GM12865 (cell line): ENCODE results near the gene MTA1.

Source experiments
- DNase-seq: peaks from one replicate; pipeline ENCODE4 v3.0.0; 2010; ENCODE audit warnings: low read depth
- H3K4me3 ChIP-seq: 2 replicates; pipeline ENCODE4 v1.5.1; 2011; ENCODE audit warnings: mild to moderate bottlenecking, low read depth, low read length, control low read depth
- TF ChIP-seq, protein P1 (sequence below): IDR thresholded peaks from 2 replicates; pipeline ENCODE4 v1.5.1; 2011; ENCODE audit warnings: low read length, control low read depth, low read depth, inconsistent platforms; ENCODE audit not compliant: insufficient read depth; ENCODE audit errors: missing control alignments

Gene MTA1

DNA sequence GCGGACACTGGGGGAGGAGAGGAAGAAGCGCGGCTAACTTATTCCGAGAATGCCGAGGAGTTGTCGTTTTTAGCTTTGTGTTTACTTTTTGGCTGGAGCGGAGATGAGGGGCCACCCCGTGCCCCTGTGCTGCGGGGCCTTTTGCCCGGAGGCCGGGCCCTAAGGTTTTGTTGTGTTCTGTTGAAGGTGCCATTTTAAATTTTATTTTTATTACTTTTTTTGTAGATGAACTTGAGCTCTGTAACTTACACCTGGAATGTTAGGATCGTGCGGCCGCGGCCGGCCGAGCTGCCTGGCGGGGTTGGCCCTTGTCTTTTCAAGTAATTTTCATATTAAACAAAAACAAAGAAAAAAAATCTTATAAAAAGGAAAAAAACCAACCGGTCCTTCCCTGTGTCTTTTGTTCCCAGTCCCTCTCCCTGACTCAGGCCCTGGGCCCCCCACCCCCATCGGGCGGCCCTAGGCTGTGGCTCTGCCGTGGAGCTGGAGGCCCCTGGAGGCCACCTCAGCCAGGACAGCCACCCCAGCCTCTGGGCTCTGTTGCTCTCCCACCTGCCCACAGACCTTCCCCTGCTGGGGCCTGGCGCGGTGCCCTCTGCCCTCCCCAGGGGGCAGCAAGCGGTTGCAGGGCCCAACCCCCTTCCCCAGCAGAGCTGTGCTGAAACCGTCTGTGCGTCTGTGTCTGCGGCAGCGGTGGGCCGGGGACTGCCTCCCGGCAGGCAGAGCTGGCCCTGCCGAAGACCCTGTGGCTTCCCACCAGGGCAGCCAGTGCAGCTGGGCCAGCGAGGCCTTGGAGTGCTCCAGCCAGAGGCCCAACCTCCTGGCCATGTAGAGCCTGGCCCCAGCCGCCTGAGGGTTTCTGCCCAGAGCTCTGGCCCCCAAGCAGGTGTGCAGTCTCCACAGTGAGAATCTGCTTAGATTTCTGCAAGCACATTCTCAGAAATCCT, 51.0 kb downstream of the MTA1 start:
- H3K4me3 ChIP-seq = no peak overlapping the region
- no peak for DNase-seq
- TF ChIP-seq, protein P1, sequence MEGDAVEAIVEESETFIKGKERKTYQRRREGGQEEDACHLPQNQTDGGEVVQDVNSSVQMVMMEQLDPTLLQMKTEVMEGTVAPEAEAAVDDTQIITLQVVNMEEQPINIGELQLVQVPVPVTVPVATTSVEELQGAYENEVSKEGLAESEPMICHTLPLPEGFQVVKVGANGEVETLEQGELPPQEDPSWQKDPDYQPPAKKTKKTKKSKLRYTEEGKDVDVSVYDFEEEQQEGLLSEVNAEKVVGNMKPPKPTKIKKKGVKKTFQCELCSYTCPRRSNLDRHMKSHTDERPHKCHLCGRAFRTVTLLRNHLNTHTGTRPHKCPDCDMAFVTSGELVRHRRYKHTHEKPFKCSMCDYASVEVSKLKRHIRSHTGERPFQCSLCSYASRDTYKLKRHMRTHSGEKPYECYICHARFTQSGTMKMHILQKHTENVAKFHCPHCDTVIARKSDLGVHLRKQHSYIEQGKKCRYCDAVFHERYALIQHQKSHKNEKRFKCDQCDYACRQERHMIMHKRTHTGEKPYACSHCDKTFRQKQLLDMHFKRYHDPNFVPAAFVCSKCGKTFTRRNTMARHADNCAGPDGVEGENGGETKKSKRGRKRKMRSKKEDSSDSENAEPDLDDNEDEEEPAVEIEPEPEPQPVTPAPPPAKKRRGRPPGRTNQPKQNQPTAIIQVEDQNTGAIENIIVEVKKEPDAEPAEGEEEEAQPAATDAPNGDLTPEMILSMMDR = no peak

DNA sequence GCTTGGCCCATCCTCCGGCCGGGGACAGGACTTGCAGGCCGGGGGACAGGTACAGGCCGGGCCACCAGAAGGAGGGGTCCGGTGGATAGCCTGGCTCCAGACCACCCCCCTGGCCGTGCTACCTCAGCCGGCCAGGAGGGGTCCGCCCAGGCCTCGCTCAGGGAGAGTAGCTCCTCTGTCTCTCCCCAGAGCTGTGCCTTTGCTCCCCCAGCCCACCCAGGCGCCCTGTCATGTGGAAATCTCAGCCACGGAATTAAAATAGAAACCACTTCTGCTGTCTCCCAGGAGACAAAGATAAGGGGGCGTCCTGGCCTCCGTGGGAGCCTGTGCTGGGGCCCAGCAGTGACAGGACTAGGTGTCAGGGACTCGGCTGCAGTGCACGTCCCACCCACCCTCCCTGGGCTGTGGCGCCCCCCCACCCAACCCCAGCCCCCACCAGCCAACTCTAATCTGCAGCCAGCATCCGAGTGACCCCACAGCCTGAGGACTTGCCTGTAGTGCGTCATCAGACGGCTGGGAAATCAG, 51.7 kb downstream of the MTA1 start:
- H3K4me3 ChIP-seq = no peak overlapping the region
- DNase-seq = no peak
- TF ChIP-seq, protein P1 = no peak

DNA sequence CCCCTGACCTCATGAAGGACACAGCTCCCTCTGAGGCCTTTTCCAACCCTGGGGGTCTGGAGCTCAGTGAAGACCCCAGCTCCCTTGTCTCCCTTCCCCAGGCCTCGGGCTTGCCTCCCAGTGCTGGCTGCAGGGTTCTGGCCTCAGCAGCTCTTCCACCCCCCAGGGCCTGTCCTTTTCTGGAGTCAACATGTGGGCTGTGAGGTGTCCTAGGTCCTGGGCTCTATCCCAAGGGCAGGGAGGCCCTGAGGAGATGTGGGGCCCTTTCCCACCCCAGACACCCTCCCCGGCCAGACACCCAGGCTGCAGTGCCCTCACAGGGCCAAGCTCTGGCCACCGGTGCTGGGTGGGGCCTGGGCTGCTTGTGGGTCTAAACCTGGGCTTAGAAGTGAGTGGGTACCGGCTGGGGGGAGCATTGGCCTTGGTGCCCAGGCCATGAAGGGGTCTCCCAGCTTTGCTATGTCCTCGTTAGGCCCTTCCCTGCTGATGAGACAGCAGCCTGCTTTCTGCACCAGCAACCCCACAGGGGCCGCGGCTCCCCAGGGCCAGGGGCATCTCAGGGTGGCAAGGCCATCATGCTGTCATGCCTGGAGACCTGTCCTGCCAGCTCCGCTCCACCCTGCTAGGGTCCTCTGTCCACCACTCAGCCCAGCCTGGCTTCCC, 52.3 kb downstream of the MTA1 start:
- TF ChIP-seq, protein P1 = no peak
- no peak overlapping the region for H3K4me3 ChIP-seq
- DNase-seq = no peak

DNA sequence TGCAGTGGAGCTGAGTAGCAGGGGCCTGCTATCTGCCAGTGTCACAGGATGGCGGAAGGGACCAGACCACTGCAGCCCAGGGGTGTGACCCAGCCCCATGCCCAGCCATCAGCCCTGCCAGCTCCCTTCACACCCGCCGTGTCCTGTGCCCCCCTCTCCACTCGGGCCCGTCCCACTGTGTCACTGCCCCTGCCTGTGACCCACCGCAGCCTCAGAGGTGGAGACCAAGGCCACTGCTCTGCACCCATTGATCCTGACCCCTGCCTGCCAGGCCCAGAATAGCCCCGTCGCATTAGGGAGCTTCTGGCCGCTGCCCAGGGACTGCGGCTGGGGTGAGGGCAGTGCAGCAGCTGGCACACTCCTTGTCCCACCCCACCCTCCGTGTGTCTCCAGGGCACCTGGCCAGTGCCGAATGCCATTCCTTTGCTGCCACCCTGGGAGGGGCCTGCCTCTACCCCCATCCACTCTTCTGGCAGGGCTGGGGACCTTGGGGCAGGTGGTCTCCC, 52.9 kb downstream of the MTA1 start:
- TF ChIP-seq, protein P1 = no peak
- H3K4me3 ChIP-seq = no peak overlapping the region
- DNase-seq = no peak

DNA sequence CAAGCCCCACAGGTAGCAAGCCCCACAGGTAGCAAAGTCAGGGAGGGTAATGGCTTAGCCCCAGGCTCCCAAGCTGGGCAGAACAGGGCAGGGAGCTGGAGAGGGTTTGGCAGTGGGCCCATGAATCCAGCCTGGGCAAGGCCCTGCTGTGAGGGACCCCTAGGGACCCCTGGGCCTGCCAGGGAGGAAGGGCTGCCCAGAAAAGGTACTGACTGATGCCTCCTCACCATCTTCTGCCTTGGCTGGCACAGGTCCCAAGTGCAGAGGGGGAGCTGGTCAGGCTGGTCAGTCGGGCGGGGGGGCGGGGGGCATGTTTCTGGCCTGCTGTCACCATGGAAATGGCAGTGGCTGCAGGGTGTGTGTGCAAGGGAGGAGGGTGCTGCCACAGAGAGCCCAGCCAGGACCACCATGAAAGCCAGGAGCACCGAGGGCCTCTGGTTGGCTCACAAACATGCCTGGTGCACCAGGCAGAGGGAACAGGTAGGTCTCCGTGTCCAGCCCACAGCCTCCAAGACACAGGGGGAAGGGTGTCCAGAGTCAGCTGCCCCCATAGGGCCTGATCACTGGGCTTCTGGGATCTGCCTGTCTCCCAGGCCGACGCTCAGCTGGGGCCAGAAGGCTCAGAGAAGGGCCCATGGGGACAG, 53.5 kb downstream of the MTA1 start:
- DNase-seq = no peak
- TF ChIP-seq, protein P1 = no peak
- no peak overlapping the region for H3K4me3 ChIP-seq

DNA sequence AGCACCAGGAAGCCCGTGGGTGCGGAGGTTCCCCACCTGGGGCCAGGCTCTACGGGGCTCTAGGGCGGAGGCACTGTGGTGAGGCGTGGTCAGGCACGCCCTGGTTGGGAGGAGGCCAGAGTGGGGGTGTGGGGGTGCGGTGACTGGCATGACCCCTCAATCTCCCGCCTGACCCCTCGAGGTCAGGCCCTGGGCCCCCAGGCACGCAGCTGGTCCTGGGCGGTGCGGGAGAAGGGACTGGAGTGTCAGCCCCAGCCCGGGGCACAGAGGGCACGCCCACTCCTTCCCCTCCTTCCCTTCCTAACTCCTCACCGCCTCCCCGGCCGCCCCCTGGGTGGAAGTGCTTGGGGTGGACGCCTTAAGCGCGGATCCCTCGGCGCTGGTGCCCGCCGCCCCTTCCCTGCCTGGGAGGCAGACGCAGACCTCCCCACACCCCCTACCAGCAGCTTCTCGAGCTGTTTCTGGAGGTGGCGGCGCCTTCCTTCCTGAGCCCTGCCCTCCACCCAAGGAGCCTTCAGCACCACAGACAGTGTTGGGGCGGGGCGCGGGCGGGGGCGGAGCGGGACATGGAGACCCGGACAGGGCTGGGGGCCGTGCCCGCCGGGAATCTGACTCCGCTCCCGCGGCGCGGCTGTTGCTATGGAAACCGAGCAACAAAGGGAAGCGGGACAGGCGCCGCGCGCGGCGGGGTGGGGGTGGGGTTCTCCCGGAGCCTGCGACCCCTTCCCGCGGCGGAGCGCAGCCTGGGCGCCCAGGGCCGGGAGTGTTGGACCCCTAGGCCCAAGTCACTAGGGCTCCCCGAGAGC, 54.3 kb downstream of the MTA1 start:
- H3K4me3 ChIP-seq = peak overlapping the region; percentile 38
- no peak for DNase-seq
- TF ChIP-seq, protein P1 = no peak
